Esophagus muscularis mucosa (tissue), 4 donors: ENCODE data around the gene ATP8B1. TPM values are rescaled to one million over a fixed set of nuclear protein-coding genes. Genes with fewer than 3 reads are reported as not detected.

ENCODE experiments used
- DNase-seq: peaks from one replicate; pipeline ENCODE4 v3.0.0-alpha.2; 2017; ENCODE audit errors: extremely low spot score
- H3K27ac ChIP-seq, 4 donors: fragments of 200-600 bp; sonication (generic); replicated peaks in 1 of 4; 1 replicate in 3 of 4; 2 replicates in 1 of 4; pipeline ENCODE4 v1.5.1; 2016 to 2019; ENCODE audit warnings: mild to moderate bottlenecking in 1 of 4
- H3K27me3 ChIP-seq, 4 donors: fragments of 200-600 bp; sonication (generic); one replicate each; pipeline versions ENCODE4 v1.5.1 to v1.6.0; 2016 to 2019
- H3K36me3 ChIP-seq, 4 donors: fragments of 200-600 bp; sonication (generic); one replicate each; pipeline ENCODE4 v1.5.1; 2016 to 2019
- H3K4me1 ChIP-seq, 4 donors: fragments of 200-600 bp; sonication (generic); one replicate each; pipeline ENCODE4 v1.5.1; 2016 to 2019
- H3K4me3 ChIP-seq, 4 donors: fragments of 200-600 bp; sonication (generic); 1 replicate in 2 of 4; 2 replicates in 2 of 4; pipeline ENCODE4 v1.5.1; 2016 to 2019; ENCODE audit warnings: mild to moderate bottlenecking in 4 of 4, moderate library complexity in 1 of 4
- H3K9me3 ChIP-seq, 4 donors: fragments of 200-600 bp; sonication (generic); 1 replicate in 3 of 4; 2 replicates in 1 of 4; pipeline ENCODE4 v1.5.1; 2016 to 2019
- CTCF ChIP-seq, 3 experiments: fragments of 200-600 bp in 2 of 3; fragments of 450-650 bp in 1 of 3; sonication (generic) in 2 of 3; IDR thresholded peaks; one replicate each; pipeline ENCODE4 v1.5.1; 2017 to 2019; ENCODE audit warnings: antibody characterized with exemption in 3 of 3, mild to moderate bottlenecking in 2 of 3, moderate library complexity in 1 of 3
- EP300 ChIP-seq: sonication (generic); formaldehyde crosslinking; IDR thresholded peaks from one replicate; pipeline ENCODE4 v1.6.1; 2017; ENCODE audit warnings: antibody characterized with exemption
- POLR2A ChIP-seq: fragments of 450-650 bp; IDR thresholded peaks from one replicate; pipeline ENCODE4 v1.6.1; 2017; ENCODE audit warnings: antibody characterized with exemption, moderate library complexity, mild to moderate bottlenecking, low read depth
- POLR2AphosphoS5 ChIP-seq, 2 donors: sonication (generic); formaldehyde crosslinking; IDR thresholded peaks; one replicate each; pipeline ENCODE4 v1.6.1; 2017; ENCODE audit warnings: antibody characterized with exemption in 2 of 2
- WGBS: methylation state at CpG from one replicate; pipeline ENCODE4 v1.1.5; 2018; 5-methylcytosine and 5-hydroxymethylcytosine counted together
- intact Hi-C: fragments of 100-400 bp; cut with DNase I; formaldehyde crosslinking; loops from one replicate; pipeline ENCODE4 v1.15.1; 2023
- total RNA-seq, 4 donors: library from RNA; depleted of rRNA; stranded (reverse); fragments of >200 nt; gene quantifications; one replicate each; pipeline versions ENCODE4 v1.1.0 to v1.2.1, GENCODE V29; 2016

The ATP8B1 gene
- total RNA-seq, 4 donors from 2014 or later = 18.3 to 21.9 (median 19.6) TPM

- Histone ChIP-seq H3K27ac (no peak overlapping the region), H3K27me3 (no peaks in the 10 kb centered on the region), H3K4me1 (no peaks in the 10 kb centered on the region), H3K36me3 (peaks cover 0 to 72% (median 46%) of the 10 kb centered on the region in 4 donors), H3K4me3 (no peak overlapping the region), H3K9me3 (no peaks in the 10 kb centered on the region)
- intact Hi-C loops = no loop called here
- 65% methylated on average over 3 of the region's 3 CpGs for WGBS
- TF ChIP-seq POLR2AphosphoS5 (IDR thresholded peaks at IDR 0.05) = no peak
- TF ChIP-seq EP300 = no peak
- no peak for TF ChIP-seq POLR2A
- no peak for TF ChIP-seq CTCF (IDR thresholded peaks at IDR 0.05)
- no peak for DNase-seq
Measured at GRCh38 chr18:57691363-57691762, 111.8 kb downstream of the ATP8B1 start.

GRCh38 chr18:57687970-57688369 is 115.1 kb downstream of the ATP8B1 start:
- H3K36me3 ChIP-seq = peaks cover 0 to 86% (median 62%) of the 10 kb centered on the region in 4 donors
- no peak for TF ChIP-seq POLR2AphosphoS5 (IDR thresholded peaks at IDR 0.05)
- TF ChIP-seq POLR2A = no peak
- TF ChIP-seq CTCF (IDR thresholded peaks at IDR 0.05) = no peak
- no peak for TF ChIP-seq EP300
- intact Hi-C loops = no loop called here

GRCh38 chr18:57683470-57683869 is 119.6 kb downstream of the ATP8B1 start:
- Histone ChIP-seq H3K4me1 (no peaks in the 10 kb centered on the region), H3K27me3 (no peaks in the 10 kb centered on the region), H3K27ac (no peak overlapping the region), H3K36me3 (peaks cover 0 to 78% (median 49%) of the 10 kb centered on the region in 4 donors), H3K4me3 (no peak overlapping the region), H3K9me3 (no peaks in the 10 kb centered on the region)
- no peak for DNase-seq
- TF ChIP-seq POLR2A (no peak), CTCF (IDR thresholded peaks at IDR 0.05) (no peak), POLR2AphosphoS5 (IDR thresholded peaks at IDR 0.05) (no peak)
- intact Hi-C loops = no loop called here

More at GRCh38 chr18:57687970-57688369, 115.1 kb downstream of the ATP8B1 start:
- Histone ChIP-seq H3K4me1 (no peaks in the 10 kb centered on the region), H3K9me3 (no peaks in the 10 kb centered on the region), H3K27me3 (no peaks in the 10 kb centered on the region), H3K27ac (no peak overlapping the region), H3K4me3 (no peak overlapping the region)
- DNase-seq = no peak
- 96% methylated on average over 8 of the region's 8 CpGs for WGBS

GRCh38 chr18:57677262-57678211 is 125.6 kb downstream of the ATP8B1 start:
- H3K27ac ChIP-seq = no peak overlapping the region

GRCh38 chr18:57674891-57675290 is 128.2 kb downstream of the ATP8B1 start:
- Histone ChIP-seq H3K36me3 (peaks cover 0 to 43% (median 26%) of the 10 kb centered on the region in 4 donors), H3K27ac (no peak overlapping the region), H3K4me1 (peaks cover 0 to 3% (median 0%) of the 10 kb centered on the region in 4 donors), H3K4me3 (no peak overlapping the region), H3K9me3 (no peaks in the 10 kb centered on the region), H3K27me3 (no peaks in the 10 kb centered on the region)
- TF ChIP-seq EP300 (no peak), CTCF (IDR thresholded peaks at IDR 0.05) (no peak), POLR2AphosphoS5 (IDR thresholded peaks at IDR 0.05) (no peak), POLR2A (no peak)
- no peak for DNase-seq
- intact Hi-C loops = no loop called here
- WGBS = 93% methylated on average over 5 of the region's 5 CpGs

More at GRCh38 chr18:57677262-57678211, 125.6 kb downstream of the ATP8B1 start:
- Histone ChIP-seq H3K36me3 (peaks cover 0 to 43% (median 30%) of the 10 kb centered on the region in 4 donors), H3K9me3 (no peaks in the 10 kb centered on the region), H3K4me1 (peaks cover 0 to 3% (median 0%) of the 10 kb centered on the region in 4 donors), H3K4me3 (no peak overlapping the region), H3K27me3 (no peaks in the 10 kb centered on the region)
- no peak for TF ChIP-seq POLR2A
- 81% methylated on average over 10 of the region's 10 CpGs for WGBS
- DNase-seq = no peak
- intact Hi-C loops = no loop called here
